Hematopoietic multipotent progenitor cell treated with erythropoietin and hydrocortisone succinate and interleukin-3 and kit ligand, for 4 days (in vitro differentiated cells): ENCODE measurements around the gene L1CAM.

Experiments used
- DNase-seq: peaks from one replicate; pipeline ENCODE4 v3.0.0-alpha.2; 2015

Gene L1CAM

GRCh38 chrX:153903238-153903980 lies 17.4 kb upstream of the L1CAM start:
- DNase-seq: peak; percentile 38

- no peak for DNase-seq
Measured at GRCh38 chrX:153902385-153902784, 16.4 kb upstream of the L1CAM start.

- no peak for DNase-seq
Measured at GRCh38 chrX:153901753-153902140, 15.8 kb upstream of the L1CAM start.

- DNase-seq: peak; percentile 84
Measured at GRCh38 chrX:153900831-153901752, 15.1 kb upstream of the L1CAM start.

- DNase-seq: peak; percentile 88
Measured at GRCh38 chrX:153897899-153898298, 11.9 kb upstream of the L1CAM start.

GRCh38 chrX:153889123-153889522 lies 3.1 kb upstream of the L1CAM start:
- DNase-seq: no peak

GRCh38 chrX:153888344-153888743 lies 2.4 kb upstream of the L1CAM start:
- no peak for DNase-seq

- no peak for DNase-seq
Measured at GRCh38 chrX:153887385-153887784, 1.4 kb upstream of the L1CAM start.

GRCh38 chrX:153886915-153887314 lies 942 bp upstream of the L1CAM start:
- no peak for DNase-seq

GRCh38 chrX:153885208-153885787 lies 675 bp downstream of the L1CAM start:
- DNase-seq: peak; percentile 16

GRCh38 chrX:153884590-153884989 lies 1.4 kb downstream of the L1CAM start:
- DNase-seq: no peak

- no peak for DNase-seq
Measured at GRCh38 chrX:153884136-153884535, 1.8 kb downstream of the L1CAM start.

- no peak for DNase-seq
Measured at GRCh38 chrX:153883163-153883843, 2.7 kb downstream of the L1CAM start.

- DNase-seq: no peak
Measured at GRCh38 chrX:153882557-153882956, 3.4 kb downstream of the L1CAM start.

GRCh38 chrX:153882086-153882498 lies 3.9 kb downstream of the L1CAM start:
- DNase-seq: no peak

- DNase-seq: no peak
Measured at GRCh38 chrX:153881281-153881680, 4.7 kb downstream of the L1CAM start.

- DNase-seq: no peak
Measured at GRCh38 chrX:153880440-153880815, 5.5 kb downstream of the L1CAM start.

- DNase-seq: no peak
Measured at GRCh38 chrX:153879741-153880439, 6.1 kb downstream of the L1CAM start.

GRCh38 chrX:153878969-153879653 lies 6.9 kb downstream of the L1CAM start:
- no peak for DNase-seq

GRCh38 chrX:153878345-153878744 lies 7.6 kb downstream of the L1CAM start:
- DNase-seq: no peak

GRCh38 chrX:153877571-153878261 lies 8.3 kb downstream of the L1CAM start:
- DNase-seq: no peak
